ENCODE measurements around the gene ATE1.

ATE1 gene

GRCh38 chr10:121853950-121854349, 73.9 kb downstream of the ATE1 start:
- H4K8ac ChIP-seq (ENCODE audit: low read depth, low read length): no peak overlapping the region
- H3K27ac ChIP-seq (ENCODE audit: low read depth, low read length): no peak overlapping the region
- no peak overlapping the region for H2BK120ac ChIP-seq (ENCODE audit: insufficient read depth, low read length, poor library complexity)
- H3K79me1 ChIP-seq (ENCODE audit: low read length): no peaks in the 10 kb centered on the region
- no peak overlapping the region for H2BK5ac ChIP-seq (ENCODE audit: low read depth, low read length, poor library complexity)
- H3K4me1 ChIP-seq (ENCODE audit: control insufficient read depth in 1 of 2, insufficient read depth in 2 of 2, low read length in 2 of 2): no peaks in the 10 kb centered on the region
- no peak overlapping the region for H3K4ac ChIP-seq (ENCODE audit: low read depth, low read length)
- H3K79me2 ChIP-seq (ENCODE audit: control insufficient read depth, insufficient read depth, low read length, poor library complexity): no peaks in the 10 kb centered on the region
- no peak overlapping the region for H2BK12ac ChIP-seq (ENCODE audit: low read length)
- H4K91ac ChIP-seq (ENCODE audit: low read depth, low read length): no peak overlapping the region
- no peak overlapping the region for H3K18ac ChIP-seq (ENCODE audit: low read length)
- no peak overlapping the region for H2AFZ ChIP-seq (ENCODE audit: insufficient read depth, low read length, poor library complexity)
- H3K36me3 ChIP-seq (ENCODE audit: control insufficient read depth in 1 of 2, insufficient read depth in 2 of 2, low read length in 2 of 2): peaks cover 0 to 2% of the 10 kb centered on the region in 2 experiments
- DNase-seq: no peak
- no peak overlapping the region for H3K4me3 ChIP-seq (ENCODE audit: low read depth, low read length)
- no peak overlapping the region for H4K12ac ChIP-seq (ENCODE audit: low read depth, low read length)
- H3K9me3 ChIP-seq (ENCODE audit: insufficient read depth, low read depth, low read length): no peaks in the 10 kb centered on the region
- H3K14ac ChIP-seq (ENCODE audit: low read length): no peak overlapping the region
- H2AK5ac ChIP-seq (ENCODE audit: low read length): no peak overlapping the region
- no peak overlapping the region for H3K9ac ChIP-seq (ENCODE audit: low read length)
- no peak overlapping the region for H3K23ac ChIP-seq (ENCODE audit: low read length)
- H3K4me2 ChIP-seq (ENCODE audit: low read length): no peak overlapping the region
- H3K27me3 ChIP-seq (ENCODE audit: insufficient read depth, low read length): no peaks in the 10 kb centered on the region

GRCh38 chr10:121851786-121852185, 76.0 kb downstream of the ATE1 start:
- WGBS (ENCODE audit: extremely low coverage, insufficient coverage, insufficient read length): no CpG with 5 or more reads among the region's 1 CpG
- DNase-seq: no peak
- no peaks in the 10 kb centered on the region for H3K27me3 ChIP-seq (ENCODE audit: insufficient read depth, low read length)
- no peak overlapping the region for H3K18ac ChIP-seq (ENCODE audit: low read length)
- no peak overlapping the region for H3K4me2 ChIP-seq (ENCODE audit: low read length)
- H3K23ac ChIP-seq (ENCODE audit: low read length): no peak overlapping the region
- H3K4ac ChIP-seq (ENCODE audit: low read depth, low read length): no peak overlapping the region
- no peaks in the 10 kb centered on the region for H3K4me1 ChIP-seq (ENCODE audit: control insufficient read depth in 1 of 2, insufficient read depth in 2 of 2, low read length in 2 of 2)
- no peak overlapping the region for H3K4me3 ChIP-seq (ENCODE audit: low read depth, low read length)
- no peak overlapping the region for H3K27ac ChIP-seq (ENCODE audit: low read depth, low read length)
- H2BK12ac ChIP-seq (ENCODE audit: low read length): no peak overlapping the region
- H3K79me1 ChIP-seq (ENCODE audit: low read length): no peaks in the 10 kb centered on the region
- H4K12ac ChIP-seq (ENCODE audit: low read depth, low read length): no peak overlapping the region
- no peak overlapping the region for H2AK5ac ChIP-seq (ENCODE audit: low read length)
- no peak overlapping the region for H2AFZ ChIP-seq (ENCODE audit: insufficient read depth, low read length, poor library complexity)
- no peak overlapping the region for H4K91ac ChIP-seq (ENCODE audit: low read depth, low read length)
- no peak overlapping the region for H4K8ac ChIP-seq (ENCODE audit: low read depth, low read length)
- H3K9me3 ChIP-seq (ENCODE audit: insufficient read depth, low read depth, low read length): no peaks in the 10 kb centered on the region
- no peaks in the 10 kb centered on the region for H3K79me2 ChIP-seq (ENCODE audit: control insufficient read depth, insufficient read depth, low read length, poor library complexity)
- no peak overlapping the region for H3K14ac ChIP-seq (ENCODE audit: low read length)
- peaks cover 0 to 2% of the 10 kb centered on the region in 2 experiments for H3K36me3 ChIP-seq (ENCODE audit: control insufficient read depth in 1 of 2, insufficient read depth in 2 of 2, low read length in 2 of 2)
- H3K9ac ChIP-seq (ENCODE audit: low read length): no peak overlapping the region
- no peak overlapping the region for H2BK120ac ChIP-seq (ENCODE audit: insufficient read depth, low read length, poor library complexity)
- H2BK5ac ChIP-seq (ENCODE audit: low read depth, low read length, poor library complexity): no peak overlapping the region

GRCh38 chr10:121848082-121848481, 79.7 kb downstream of the ATE1 start:
- Histone ChIP-seq H4K91ac (ENCODE audit: low read depth, low read length) (no peak overlapping the region), H3K4ac (ENCODE audit: low read depth, low read length) (no peak overlapping the region), H3K9ac (ENCODE audit: low read length) (no peak overlapping the region), H3K79me2 (ENCODE audit: control insufficient read depth, insufficient read depth, low read length, poor library complexity) (no peaks in the 10 kb centered on the region), H4K8ac (ENCODE audit: low read depth, low read length) (no peak overlapping the region), H3K23ac (ENCODE audit: low read length) (no peak overlapping the region), H3K4me2 (ENCODE audit: low read length) (no peak overlapping the region), H3K79me1 (ENCODE audit: low read length) (no peaks in the 10 kb centered on the region), H2AK5ac (ENCODE audit: low read length) (no peak overlapping the region), H3K14ac (ENCODE audit: low read length) (no peak overlapping the region), H2BK12ac (ENCODE audit: low read length) (no peak overlapping the region), H2AFZ (ENCODE audit: insufficient read depth, low read length, poor library complexity) (no peak overlapping the region), H3K4me3 (ENCODE audit: low read depth, low read length) (no peak overlapping the region), H4K12ac (ENCODE audit: low read depth, low read length) (no peak overlapping the region), H2BK120ac (ENCODE audit: insufficient read depth, low read length, poor library complexity) (no peak overlapping the region), H3K4me1 (ENCODE audit: control insufficient read depth in 1 of 2, insufficient read depth in 2 of 2, low read length in 2 of 2) (no peaks in the 10 kb centered on the region), H3K27ac (ENCODE audit: low read depth, low read length) (no peak overlapping the region), H3K27me3 (ENCODE audit: insufficient read depth, low read length) (no peaks in the 10 kb centered on the region), H3K9me3 (ENCODE audit: insufficient read depth, low read depth, low read length) (no peaks in the 10 kb centered on the region), H3K18ac (ENCODE audit: low read length) (no peak overlapping the region), H3K36me3 (ENCODE audit: control insufficient read depth in 1 of 2, insufficient read depth in 2 of 2, low read length in 2 of 2) (no peaks in the 10 kb centered on the region), H2BK5ac (ENCODE audit: low read depth, low read length, poor library complexity) (no peak overlapping the region)
- no peak for DNase-seq
- no CpG with 5 or more reads among the region's 8 CpGs for WGBS (ENCODE audit: extremely low coverage, insufficient coverage, insufficient read length)

GRCh38 chr10:121846555-121846954, 81.3 kb downstream of the ATE1 start:
- Histone ChIP-seq H3K27me3 (ENCODE audit: insufficient read depth, low read length) (no peaks in the 10 kb centered on the region), H3K14ac (ENCODE audit: low read length) (no peak overlapping the region), H3K9me3 (ENCODE audit: insufficient read depth, low read depth, low read length) (no peaks in the 10 kb centered on the region), H3K79me2 (ENCODE audit: control insufficient read depth, insufficient read depth, low read length, poor library complexity) (no peaks in the 10 kb centered on the region), H3K79me1 (ENCODE audit: low read length) (no peaks in the 10 kb centered on the region), H3K4me2 (ENCODE audit: low read length) (no peak overlapping the region), H2AFZ (ENCODE audit: insufficient read depth, low read length, poor library complexity) (no peak overlapping the region), H4K12ac (ENCODE audit: low read depth, low read length) (no peak overlapping the region), H3K27ac (ENCODE audit: low read depth, low read length) (no peak overlapping the region), H3K4me3 (ENCODE audit: low read depth, low read length) (no peak overlapping the region), H2BK12ac (ENCODE audit: low read length) (no peak overlapping the region), H3K4ac (ENCODE audit: low read depth, low read length) (no peak overlapping the region), H4K8ac (ENCODE audit: low read depth, low read length) (no peak overlapping the region), H2AK5ac (ENCODE audit: low read length) (no peak overlapping the region), H3K9ac (ENCODE audit: low read length) (no peak overlapping the region), H3K4me1 (ENCODE audit: control insufficient read depth in 1 of 2, insufficient read depth in 2 of 2, low read length in 2 of 2) (no peaks in the 10 kb centered on the region), H3K23ac (ENCODE audit: low read length) (no peak overlapping the region), H3K18ac (ENCODE audit: low read length) (no peak overlapping the region), H3K36me3 (ENCODE audit: control insufficient read depth in 1 of 2, insufficient read depth in 2 of 2, low read length in 2 of 2) (no peaks in the 10 kb centered on the region), H2BK120ac (ENCODE audit: insufficient read depth, low read length, poor library complexity) (no peak overlapping the region), H4K91ac (ENCODE audit: low read depth, low read length) (no peak overlapping the region), H2BK5ac (ENCODE audit: low read depth, low read length, poor library complexity) (no peak overlapping the region)
- no CpG with 5 or more reads among the region's 2 CpGs for WGBS (ENCODE audit: extremely low coverage, insufficient coverage, insufficient read length)
- no peak for DNase-seq

Data from trophoblast cell (in vitro differentiated cells and primary cell).